SK-N-SH (cell line): Measurements from ENCODE around the gene ARHGDIB.

Experiments
- CHD2 ChIP-seq: fragments of 150-350 bp; IDR thresholded peaks from 2 replicates; pipeline ENCODE4 v1.6.1; 2018; ENCODE audit warnings: low read length; ENCODE audit not compliant: partially characterized antibody
- CTCF ChIP-seq: fragments of 200-600 bp; sonication (generic); IDR thresholded peaks from 2 replicates; pipeline ENCODE4 v1.6.1; 2017; ENCODE audit warnings: antibody characterized with exemption, mild to moderate bottlenecking, moderate library complexity
- EP300 ChIP-seq, 2 experiments: IDR thresholded peaks; 2 replicates each; pipeline versions ENCODE4 v1.4.0 to v1.6.1; 2012; ENCODE audit warnings: borderline replicate concordance in 1 of 2, low read depth in 1 of 2, low read length in 1 of 2
- GABPA ChIP-seq: IDR thresholded peaks from 2 replicates; pipeline ENCODE4 v1.4.0; 2012; ENCODE audit warnings: low read depth, mild to moderate bottlenecking
- JUND ChIP-seq: IDR thresholded peaks from 2 replicates; pipeline ENCODE4 v1.4.0; 2012
- RFX5 ChIP-seq: IDR thresholded peaks from 2 replicates; pipeline ENCODE4 v1.6.1; 2012; ENCODE audit warnings: mild to moderate bottlenecking, improper control_type of control experiment, low read length

GRCh38 chr12:14920475-14921126 is 40.8 kb downstream of the ARHGDIB start:
- TF ChIP-seq CTCF (no peak), JUND (no peak), EP300 (IDR thresholded peaks at IDR 0.05; ENCODE audit: borderline replicate concordance in 1 of 2, low read depth in 1 of 2, low read length in 1 of 2) (no peak), CHD2 (no peak), GABPA (no peak), RFX5 (no peak)
